Uterus (tissue), 4 donors: ENCODE results near the gene AZIN2. TPM values are rescaled to one million over a fixed set of nuclear protein-coding genes. Genes with fewer than 3 reads are reported as not detected.
A peak's percentile ranks its signal among the peaks of the same experiment; 100 is the strongest.

ENCODE experiments used
- DNase-seq, 2 donors: peaks; one replicate each; pipeline ENCODE4 v3.0.0-alpha.2; 2019 to 2020
- H3K27ac ChIP-seq, 2 donors: fragments of 200-600 bp; sonication (generic); 1 replicate in 1 of 2; 2 replicates in 1 of 2; pipeline ENCODE4 v1.5.1; 2016 to 2018
- H3K27me3 ChIP-seq, 2 donors: fragments of 200-600 bp; sonication (generic); one replicate each; pipeline ENCODE4 v1.5.1; 2018 to 2019; ENCODE audit warnings: control low read depth in 1 of 2
- H3K36me3 ChIP-seq, 2 donors: fragments of 200-600 bp; sonication (generic); one replicate each; pipeline ENCODE4 v1.5.1; 2019; ENCODE audit warnings: control low read depth in 1 of 2
- H3K4me1 ChIP-seq, 2 donors: fragments of 200-600 bp; sonication (generic); one replicate each; pipeline ENCODE4 v1.5.1; 2018 to 2019; ENCODE audit warnings: control low read depth in 1 of 2
- H3K4me3 ChIP-seq, 2 donors: fragments of 200-600 bp; sonication (generic); 1 replicate in 1 of 2; 2 replicates in 1 of 2; pipeline ENCODE4 v1.5.1; 2018 to 2019; ENCODE audit warnings: mild to moderate bottlenecking in 1 of 2
- H3K9me3 ChIP-seq, 2 donors: fragments of 200-600 bp; sonication (generic); one replicate each; pipeline ENCODE4 v1.5.1; 2019; ENCODE audit warnings: control low read depth in 1 of 2
- POLR2A ChIP-seq, 2 donors: fragments of 450-650 bp; IDR thresholded peaks; one replicate each; pipeline ENCODE4 v1.6.1; 2016; ENCODE audit warnings: antibody characterized with exemption in 2 of 2, mild to moderate bottlenecking in 1 of 2, moderate library complexity in 1 of 2
- intact Hi-C: fragments of 100-400 bp; cut with DNase I; formaldehyde crosslinking; loops from one replicate; pipeline ENCODE4 v1.15.1; 2023; ENCODE audit warnings: low total_unique reads
- total RNA-seq, 4 donors: library from RNA; depleted of rRNA in 3 of 4; stranded (reverse); fragments of >200 nt in 3 of 4; gene quantifications; one replicate each; pipeline versions ENCODE4 v1.1.0 to v1.2.4, GENCODE V29; 2014 to 2023
- TF ChIP-seq, protein P1 (sequence below), 4 experiments: fragments of 200-600 bp in 2 of 4; fragments of 450-650 bp in 2 of 4; sonication (generic) in 2 of 4; IDR thresholded peaks; one replicate each; pipeline ENCODE4 v1.5.1; 2016 to 2019; ENCODE audit warnings: antibody characterized with exemption in 4 of 4, mild to moderate bottlenecking in 2 of 4, moderate library complexity in 1 of 4
- donor health status: DM: yes; HTN: yes; CAD: no.

Gene AZIN2
- total RNA-seq, 4 donors from 2014 or later = 1.2 to 16.1 (median 6.9) TPM

DNA sequence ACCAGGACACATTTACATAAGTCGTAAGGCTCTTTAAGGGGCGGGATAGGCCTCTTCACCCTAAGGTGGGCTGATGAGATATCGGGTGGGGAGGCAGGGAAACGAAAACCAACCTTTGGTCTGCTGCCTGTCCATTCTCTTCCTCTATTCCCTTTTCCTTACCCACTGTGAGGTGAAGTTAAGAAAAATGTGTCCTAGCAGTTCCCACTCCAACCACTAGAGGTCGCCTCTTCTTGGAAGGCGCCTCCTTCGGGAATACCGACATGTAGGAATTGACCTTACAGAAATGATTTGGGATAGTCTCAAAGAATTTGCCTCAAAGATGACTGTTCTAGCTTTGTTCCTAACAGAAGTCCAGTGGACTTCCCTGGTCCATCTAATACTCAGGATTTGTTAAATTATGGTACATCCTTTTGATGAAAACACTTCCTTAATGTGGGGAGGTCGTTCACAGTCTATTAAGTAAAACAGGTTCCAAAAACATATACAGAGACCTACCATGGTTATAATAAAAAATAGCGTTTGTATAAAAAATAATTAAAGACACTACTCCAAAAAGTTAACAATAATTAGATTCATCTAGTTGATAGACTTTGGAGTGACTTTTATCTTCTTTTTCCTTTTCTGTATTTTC lies 14.1 kb downstream of the AZIN2 start:
- Histone ChIP-seq H3K9me3 (no peaks in the 10 kb centered on the region), H3K27me3 (no peaks in the 10 kb centered on the region), H3K4me3 (no peak overlapping the region), H3K36me3 (no peaks in the 10 kb centered on the region), H3K27ac (no peak overlapping the region), H3K4me1 (no peaks in the 10 kb centered on the region)
- intact Hi-C loops = no loop called here
- peak; percentile 46 to 67 for DNase-seq
- TF ChIP-seq, protein P1, sequence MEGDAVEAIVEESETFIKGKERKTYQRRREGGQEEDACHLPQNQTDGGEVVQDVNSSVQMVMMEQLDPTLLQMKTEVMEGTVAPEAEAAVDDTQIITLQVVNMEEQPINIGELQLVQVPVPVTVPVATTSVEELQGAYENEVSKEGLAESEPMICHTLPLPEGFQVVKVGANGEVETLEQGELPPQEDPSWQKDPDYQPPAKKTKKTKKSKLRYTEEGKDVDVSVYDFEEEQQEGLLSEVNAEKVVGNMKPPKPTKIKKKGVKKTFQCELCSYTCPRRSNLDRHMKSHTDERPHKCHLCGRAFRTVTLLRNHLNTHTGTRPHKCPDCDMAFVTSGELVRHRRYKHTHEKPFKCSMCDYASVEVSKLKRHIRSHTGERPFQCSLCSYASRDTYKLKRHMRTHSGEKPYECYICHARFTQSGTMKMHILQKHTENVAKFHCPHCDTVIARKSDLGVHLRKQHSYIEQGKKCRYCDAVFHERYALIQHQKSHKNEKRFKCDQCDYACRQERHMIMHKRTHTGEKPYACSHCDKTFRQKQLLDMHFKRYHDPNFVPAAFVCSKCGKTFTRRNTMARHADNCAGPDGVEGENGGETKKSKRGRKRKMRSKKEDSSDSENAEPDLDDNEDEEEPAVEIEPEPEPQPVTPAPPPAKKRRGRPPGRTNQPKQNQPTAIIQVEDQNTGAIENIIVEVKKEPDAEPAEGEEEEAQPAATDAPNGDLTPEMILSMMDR (IDR thresholded peaks at IDR 0.05) = peak; percentile 83 to 98 (median 88)
- TF ChIP-seq POLR2A (IDR thresholded peaks at IDR 0.05) = no peak

GRCh38 chr1:33096363-33097005 lies 15.5 kb downstream of the AZIN2 start:
- intact Hi-C loops = no loop called here
- Histone ChIP-seq H3K4me3 (no peak overlapping the region), H3K27ac (no peak overlapping the region), H3K4me1 (no peaks in the 10 kb centered on the region), H3K36me3 (no peaks in the 10 kb centered on the region), H3K27me3 (no peaks in the 10 kb centered on the region), H3K9me3 (no peaks in the 10 kb centered on the region)
- no peak for TF ChIP-seq POLR2A (IDR thresholded peaks at IDR 0.05)
- TF ChIP-seq, protein P1 (IDR thresholded peaks at IDR 0.05) = no peak
- DNase-seq = no peak

DNA sequence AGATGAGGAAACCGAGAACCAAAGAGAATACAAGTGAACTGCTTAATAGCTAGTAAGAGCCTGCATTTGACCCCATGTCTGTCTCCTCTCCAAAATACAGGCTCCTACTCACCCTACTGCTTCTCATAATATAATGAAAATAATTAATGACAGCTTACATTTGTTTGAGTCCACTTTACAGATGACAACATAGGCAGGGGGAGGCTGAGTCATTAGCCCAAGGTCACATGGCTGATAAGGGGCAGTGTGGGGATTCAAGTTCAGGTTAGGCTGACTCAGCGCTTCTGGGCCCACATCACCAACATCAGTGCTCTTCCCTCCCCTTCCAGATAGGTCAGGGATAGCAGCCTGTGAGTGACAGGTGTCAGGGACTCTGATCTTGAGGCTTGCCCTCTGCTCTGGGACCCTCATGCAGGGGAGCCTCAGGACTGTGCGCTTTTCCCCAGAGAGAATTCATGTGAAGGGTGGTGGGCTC lies 16.2 kb downstream of the AZIN2 start:
- no peaks in the 10 kb centered on the region for H3K4me1 ChIP-seq
- no peaks in the 10 kb centered on the region for H3K27me3 ChIP-seq
- intact Hi-C loops = no loop called here
- H3K36me3 ChIP-seq = no peaks in the 10 kb centered on the region
- H3K9me3 ChIP-seq = no peaks in the 10 kb centered on the region
- H3K4me3 ChIP-seq = no peak overlapping the region
- no peak overlapping the region for H3K27ac ChIP-seq
- no peak for DNase-seq
- TF ChIP-seq, protein P1 (IDR thresholded peaks at IDR 0.05) = no peak
- no peak for TF ChIP-seq POLR2A (IDR thresholded peaks at IDR 0.05)

DNA sequence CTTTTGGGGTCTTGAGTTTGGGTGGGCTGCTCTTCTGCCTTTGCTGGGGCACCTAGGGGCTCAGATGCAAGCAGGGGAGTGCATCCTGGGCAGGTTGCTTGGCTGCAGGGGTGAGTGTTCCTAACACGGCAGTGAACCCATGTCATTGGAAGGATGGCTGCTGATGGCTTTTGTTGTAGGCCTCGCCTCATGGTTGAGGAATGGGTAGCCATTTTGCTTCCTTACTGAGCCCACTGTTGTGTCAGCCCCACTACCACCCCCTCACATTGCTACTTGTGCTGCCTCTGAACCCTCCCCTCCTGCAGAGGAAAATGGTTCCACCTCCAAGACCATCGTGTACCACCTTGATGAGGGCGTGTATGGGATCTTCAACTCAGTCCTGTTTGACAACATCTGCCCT lies 16.8 kb downstream of the AZIN2 start:
- intact Hi-C loops = no loop called here

DNA sequence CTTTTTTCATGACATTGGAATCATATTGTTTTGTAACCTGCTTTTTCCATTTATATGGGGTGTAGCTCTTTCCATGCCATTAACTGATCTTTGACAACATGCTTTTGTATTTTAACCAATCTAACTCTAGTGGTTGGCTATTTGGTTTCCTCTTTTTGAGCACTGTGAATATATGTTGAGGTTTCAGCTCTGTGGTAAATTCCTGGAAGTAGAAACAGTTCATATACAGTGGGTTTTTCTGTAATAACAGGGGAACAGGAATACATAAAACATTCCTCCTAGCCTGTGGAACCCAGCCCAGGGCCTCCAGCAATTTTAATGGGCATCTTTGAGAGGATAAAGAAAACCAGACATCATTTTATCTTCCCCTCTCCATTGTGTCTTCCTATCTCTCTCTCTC lies 17.4 kb downstream of the AZIN2 start:
- H3K27ac ChIP-seq = no peak overlapping the region
- no peak for DNase-seq

More for the DNA sequence above, 16.8 kb downstream of the AZIN2 start:
- DNase-seq = no peak
- H3K36me3 ChIP-seq = no peaks in the 10 kb centered on the region
- TF ChIP-seq POLR2A (IDR thresholded peaks at IDR 0.05) = no peak
- TF ChIP-seq, protein P1 (IDR thresholded peaks at IDR 0.05) = no peak
- no peaks in the 10 kb centered on the region for H3K4me1 ChIP-seq
- H3K27me3 ChIP-seq = no peaks in the 10 kb centered on the region
- no peak overlapping the region for H3K27ac ChIP-seq
- H3K4me3 ChIP-seq = no peak overlapping the region
- H3K9me3 ChIP-seq = no peaks in the 10 kb centered on the region

More for the DNA sequence above, 17.4 kb downstream of the AZIN2 start:
- Histone ChIP-seq H3K4me3 (no peak overlapping the region), H3K36me3 (no peaks in the 10 kb centered on the region), H3K9me3 (no peaks in the 10 kb centered on the region), H3K4me1 (no peaks in the 10 kb centered on the region), H3K27me3 (no peaks in the 10 kb centered on the region)
- TF ChIP-seq, protein P1 (IDR thresholded peaks at IDR 0.05) = no peak
- no peak for TF ChIP-seq POLR2A (IDR thresholded peaks at IDR 0.05)
- intact Hi-C loops = no loop called here
